NCI-H2196 (cell line): Measurements from ENCODE around the gene CORIN.

ENCODE experiments used
- DNase-seq: peaks from one replicate; lab custom pipeline; 2025; ENCODE audit not compliant: unreplicated experiment; lab: John Stamatoyannopoulos, UW

CORIN gene, protein sequence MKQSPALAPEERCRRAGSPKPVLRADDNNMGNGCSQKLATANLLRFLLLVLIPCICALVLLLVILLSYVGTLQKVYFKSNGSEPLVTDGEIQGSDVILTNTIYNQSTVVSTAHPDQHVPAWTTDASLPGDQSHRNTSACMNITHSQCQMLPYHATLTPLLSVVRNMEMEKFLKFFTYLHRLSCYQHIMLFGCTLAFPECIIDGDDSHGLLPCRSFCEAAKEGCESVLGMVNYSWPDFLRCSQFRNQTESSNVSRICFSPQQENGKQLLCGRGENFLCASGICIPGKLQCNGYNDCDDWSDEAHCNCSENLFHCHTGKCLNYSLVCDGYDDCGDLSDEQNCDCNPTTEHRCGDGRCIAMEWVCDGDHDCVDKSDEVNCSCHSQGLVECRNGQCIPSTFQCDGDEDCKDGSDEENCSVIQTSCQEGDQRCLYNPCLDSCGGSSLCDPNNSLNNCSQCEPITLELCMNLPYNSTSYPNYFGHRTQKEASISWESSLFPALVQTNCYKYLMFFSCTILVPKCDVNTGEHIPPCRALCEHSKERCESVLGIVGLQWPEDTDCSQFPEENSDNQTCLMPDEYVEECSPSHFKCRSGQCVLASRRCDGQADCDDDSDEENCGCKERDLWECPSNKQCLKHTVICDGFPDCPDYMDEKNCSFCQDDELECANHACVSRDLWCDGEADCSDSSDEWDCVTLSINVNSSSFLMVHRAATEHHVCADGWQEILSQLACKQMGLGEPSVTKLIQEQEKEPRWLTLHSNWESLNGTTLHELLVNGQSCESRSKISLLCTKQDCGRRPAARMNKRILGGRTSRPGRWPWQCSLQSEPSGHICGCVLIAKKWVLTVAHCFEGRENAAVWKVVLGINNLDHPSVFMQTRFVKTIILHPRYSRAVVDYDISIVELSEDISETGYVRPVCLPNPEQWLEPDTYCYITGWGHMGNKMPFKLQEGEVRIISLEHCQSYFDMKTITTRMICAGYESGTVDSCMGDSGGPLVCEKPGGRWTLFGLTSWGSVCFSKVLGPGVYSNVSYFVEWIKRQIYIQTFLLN

DNA sequence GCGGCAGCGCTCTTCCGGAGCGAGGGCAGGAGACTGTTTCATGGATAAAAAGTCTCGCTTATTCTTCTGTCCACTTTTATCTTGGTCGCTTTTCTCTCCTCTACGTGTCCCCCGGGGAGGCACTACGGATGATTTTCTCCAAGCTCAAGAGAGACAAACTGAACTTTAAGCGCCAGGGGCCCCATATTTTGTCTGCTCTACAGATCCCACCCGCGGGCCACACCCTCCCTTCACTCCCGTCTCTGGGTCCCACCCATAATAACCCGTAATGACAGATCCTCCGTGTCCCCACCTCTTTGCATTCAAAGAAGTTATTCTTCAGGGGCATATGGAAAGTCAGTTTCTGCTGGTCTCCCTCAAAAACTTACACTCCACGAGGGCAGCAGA, at the start of gene CORIN:
CORIN (minus strand) TSS at position 160 of the 387 bp plus-strand sequence; CDS start at position 42, 118 bp downstream.
- DNase-seq, result no peak

DNA sequence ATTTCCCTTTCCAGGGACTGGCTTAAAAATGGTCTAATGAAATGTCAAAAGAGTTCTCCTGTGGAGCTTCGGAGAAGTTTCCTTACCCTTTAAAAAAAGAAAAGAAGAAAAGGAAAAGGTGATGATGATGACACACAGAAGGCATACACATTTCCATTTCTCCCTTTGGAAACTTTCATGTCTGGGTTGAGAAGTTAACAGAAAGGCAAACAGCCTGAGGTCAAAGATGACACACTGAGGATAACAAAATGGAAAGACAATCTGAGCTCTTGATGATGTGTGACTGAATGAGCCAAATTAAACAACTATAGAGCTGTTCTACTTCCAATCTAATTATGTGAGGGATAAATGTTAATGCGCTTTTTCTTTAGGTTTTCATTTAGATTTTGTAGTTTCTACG, 44.4 kb upstream of the CORIN start:
- no peak for DNase-seq

DNA sequence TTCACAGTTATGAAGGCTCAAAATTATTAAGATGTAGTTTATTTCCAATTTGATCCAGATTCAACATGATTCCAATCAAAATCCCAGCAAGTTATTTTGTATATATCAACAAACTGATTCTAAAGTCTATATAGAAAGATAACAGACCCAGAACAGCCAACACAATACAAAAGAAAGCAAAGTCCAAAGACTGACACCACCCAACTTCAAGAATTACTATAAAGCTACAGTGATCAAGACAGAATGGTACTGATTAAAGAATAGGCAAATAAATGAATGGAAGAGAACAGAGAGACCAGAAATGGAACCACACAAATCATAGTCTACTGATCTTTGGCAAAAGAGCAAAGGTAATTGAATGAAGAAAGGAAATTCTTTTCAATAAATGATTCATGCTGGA, 41.6 kb upstream of the CORIN start:
- DNase-seq, result no peak

- DNase-seq, result no peak
Observed at GRCh38 chr4:47876784-47877546, 39.1 kb upstream of the CORIN start.

GRCh38 chr4:47876310-47876709, 38.4 kb upstream of the CORIN start:
- no peak for DNase-seq

- no peak for DNase-seq
Observed at GRCh38 chr4:47873877-47874541, 36.1 kb upstream of the CORIN start.

- no peak for DNase-seq
Observed at GRCh38 chr4:47863486-47863885, 25.6 kb upstream of the CORIN start.

- DNase-seq, result no peak
Observed at GRCh38 chr4:47862297-47862696, 24.4 kb upstream of the CORIN start.

DNA sequence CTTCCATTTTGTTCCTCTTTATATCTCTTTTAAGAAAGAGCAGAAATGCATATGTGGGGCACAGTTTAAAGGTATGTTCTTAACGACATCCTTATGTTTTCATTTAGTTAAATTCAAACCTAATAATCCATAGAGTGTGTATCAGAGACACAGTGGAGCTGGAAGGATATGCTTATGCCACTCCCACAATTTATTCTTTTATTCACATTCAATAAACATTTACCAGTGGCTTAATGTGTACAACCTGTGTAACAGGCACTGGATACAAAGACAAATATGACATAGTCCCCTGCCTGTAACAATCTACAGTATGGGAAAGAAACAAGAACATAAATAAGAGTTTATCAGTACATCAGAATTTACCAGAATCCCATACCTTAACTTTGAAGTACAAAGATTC, 22.4 kb upstream of the CORIN start:
- no peak for DNase-seq

GRCh38 chr4:47858006-47858405, 20.1 kb upstream of the CORIN start:
- DNase-seq, result no peak

DNA sequence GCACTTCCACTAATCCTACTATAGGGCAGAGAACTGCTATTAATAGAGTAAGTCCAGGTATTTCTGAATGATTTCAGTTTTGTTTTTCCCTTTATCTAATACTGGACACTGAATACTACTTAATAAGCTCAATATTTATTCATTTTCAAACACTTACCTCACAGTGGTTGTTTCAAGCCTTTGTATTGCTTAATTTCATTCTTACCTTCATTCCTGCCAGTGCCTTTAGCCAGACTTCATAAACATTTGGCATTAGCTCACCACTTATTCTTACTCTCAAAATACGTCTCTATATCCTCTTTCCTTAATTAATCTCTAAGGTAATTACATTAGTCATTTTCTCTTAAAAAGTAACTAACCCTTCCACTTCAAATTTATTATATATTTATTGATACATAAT, 18.8 kb upstream of the CORIN start:
- DNase-seq, result no peak

GRCh38 chr4:47855350-47855749, 17.5 kb upstream of the CORIN start:
- no peak for DNase-seq

- no peak for DNase-seq
Observed at GRCh38 chr4:47852136-47852535, 14.3 kb upstream of the CORIN start.

DNA sequence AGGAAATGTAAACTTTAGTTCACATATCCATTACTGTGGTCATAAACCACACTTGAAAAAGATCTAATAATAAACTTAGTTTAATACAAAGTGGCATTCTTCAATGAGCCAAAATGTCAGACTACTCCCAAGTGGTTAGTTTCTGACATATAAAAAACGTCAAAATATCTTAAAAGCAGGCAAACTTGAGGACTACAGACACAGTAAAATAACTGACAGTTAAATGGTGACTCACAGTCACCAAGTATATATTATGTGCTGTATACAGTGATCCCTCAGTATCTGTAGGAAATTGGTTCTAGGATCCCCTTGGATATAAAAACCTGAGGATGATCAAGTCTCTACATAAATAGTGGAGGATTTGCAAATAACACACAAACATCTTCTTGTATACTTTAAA, 11.6 kb upstream of the CORIN start:
- DNase-seq, result no peak

GRCh38 chr4:47848041-47848440, 10.2 kb upstream of the CORIN start:
- DNase-seq, result no peak

DNA sequence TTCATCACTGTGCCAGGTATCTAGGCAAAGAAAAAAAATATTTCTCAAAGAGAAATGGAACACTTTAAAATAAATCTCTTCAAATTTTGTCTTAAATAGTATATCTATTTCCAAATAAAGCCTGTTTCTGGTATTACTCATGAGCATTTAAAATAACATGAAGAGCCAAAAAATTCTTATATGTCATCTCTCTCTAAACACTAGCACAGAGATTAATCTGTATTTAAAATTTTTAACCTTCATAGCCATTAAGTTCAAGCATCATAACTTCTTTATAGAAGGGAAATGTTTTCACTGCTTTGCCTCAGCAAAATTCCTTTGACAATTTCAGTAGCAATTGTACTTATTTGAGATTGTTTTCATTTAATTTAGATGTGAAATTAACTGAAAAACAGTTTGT, 5.1 kb upstream of the CORIN start:
- no peak for DNase-seq

DNA sequence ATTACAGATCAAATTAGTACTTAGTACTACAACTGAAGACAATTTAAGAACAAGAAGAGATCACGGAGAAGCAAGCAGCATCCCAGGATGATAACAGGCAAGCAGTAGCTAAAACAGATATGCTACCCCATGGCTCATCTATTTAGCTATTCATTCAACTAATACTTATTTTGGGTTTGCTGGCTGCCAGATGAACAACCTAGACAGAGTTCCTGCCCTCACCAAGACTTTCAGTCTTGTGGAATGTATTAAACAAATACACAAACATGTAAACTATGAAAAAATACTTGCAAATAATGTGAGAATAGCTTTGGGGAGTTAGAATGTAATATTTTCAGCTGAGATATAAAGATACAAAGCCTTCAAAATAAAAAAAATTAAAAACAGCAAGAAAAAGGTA, 2.4 kb upstream of the CORIN start:
- DNase-seq, result no peak

DNA sequence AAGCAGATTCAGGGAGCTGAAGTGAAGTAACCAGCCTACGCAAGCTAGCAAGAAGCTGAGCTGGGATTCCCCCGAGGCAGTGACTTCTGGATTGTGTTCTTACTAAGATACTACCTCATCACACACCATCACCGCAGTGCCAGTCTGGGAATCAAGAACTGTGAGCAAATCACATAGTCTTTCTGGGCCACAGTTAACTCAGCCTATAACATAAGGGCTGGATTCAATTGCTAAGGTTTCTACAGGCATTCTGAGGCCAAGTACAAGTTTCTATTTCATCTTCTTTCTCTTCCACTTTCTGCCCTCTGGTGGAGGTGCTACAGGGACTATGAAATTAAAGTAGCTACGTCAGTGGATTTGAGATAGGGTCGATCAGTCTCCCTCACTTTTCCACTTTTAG, 1.4 kb upstream of the CORIN start:
- no peak for DNase-seq

DNA sequence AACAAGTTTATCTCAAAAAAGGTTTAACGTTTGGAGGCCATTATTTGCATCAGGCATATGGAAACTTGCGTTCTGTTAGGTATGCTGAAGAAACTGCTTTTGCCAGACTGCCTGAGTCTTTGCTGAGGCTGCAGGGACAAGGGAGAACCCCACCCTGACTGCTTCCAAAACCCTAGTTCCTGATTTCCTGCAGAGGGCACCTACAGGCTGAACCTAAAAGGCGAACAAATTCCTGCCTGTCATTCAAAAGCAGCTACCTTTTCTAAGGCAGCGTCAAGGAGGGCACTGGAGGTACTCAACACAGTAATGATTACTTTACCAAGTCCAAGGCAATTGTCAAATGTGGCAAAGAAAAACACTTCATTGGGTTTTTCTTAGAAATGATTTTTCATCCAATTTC, 578 bp upstream of the CORIN start:
- DNase-seq, result no peak

DNA sequence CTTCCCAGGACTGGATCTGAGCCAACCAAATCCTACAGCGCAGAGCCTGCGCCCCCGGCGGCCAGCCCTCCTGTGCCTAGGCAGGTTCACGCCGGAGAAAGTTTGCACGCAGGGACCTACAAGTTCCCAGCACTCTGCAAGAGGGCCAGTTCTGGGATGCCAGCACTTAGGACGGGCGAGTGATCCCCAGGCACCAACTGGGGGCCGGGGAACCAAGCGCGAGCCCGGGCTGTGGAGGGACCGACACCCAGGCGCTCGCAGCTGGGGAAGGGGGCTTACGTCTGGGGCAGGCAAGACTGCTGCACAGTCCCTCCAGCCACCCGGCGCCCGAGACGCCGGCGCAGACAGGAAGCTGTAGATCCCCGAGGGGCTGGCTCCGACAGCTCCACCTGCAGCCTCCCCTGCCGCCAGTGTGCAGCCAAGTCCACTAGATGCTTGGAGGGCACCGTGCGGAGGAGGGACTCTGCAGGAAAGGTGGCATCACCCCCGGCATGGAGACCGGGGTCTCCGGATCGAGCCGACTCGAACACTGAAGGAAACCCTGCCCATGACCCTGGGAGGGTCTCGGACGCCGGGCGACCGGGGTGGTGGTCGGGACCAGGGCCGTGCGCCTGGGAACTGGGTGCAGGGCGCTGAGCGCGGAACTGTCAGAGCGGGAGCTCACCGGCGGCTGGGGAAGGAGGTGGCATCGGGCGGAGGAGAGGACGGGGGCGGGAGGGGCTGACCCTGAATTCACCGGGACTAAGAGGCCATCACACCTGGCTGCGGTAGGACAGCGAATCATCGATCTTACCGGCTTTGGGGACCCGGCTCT, 566 bp downstream of the CORIN start:
- no peak for DNase-seq
